HepG2 (cell line): ENCODE results near the gene SLC36A2. TPM values are rescaled to one million over a fixed set of nuclear protein-coding genes. Genes with fewer than 3 reads are reported as not detected.

Source experiments
- ATAC-seq: fragments of 200-7000 bp; cut with Tn5 transposase; 3 replicates; pipeline ENCODE4 v1.9.1; 2020; ENCODE audit warnings: mild to moderate bottlenecking, moderate library complexity
- BruUV-seq: library from RNA; stranded (reverse); fragments of 400-500 nt; replicated peaks from 2 replicates; lab custom pipeline; 2021; lab: Mats Ljungman, UMichigan
- CTCF ChIA-PET: fragments of 300-600 bp; formaldehyde crosslinking; extraction: SDS; loops from one replicate; lab custom pipeline; 2021; ENCODE audit warnings: low total read pairs, inconsistent platforms, low intra/inter-chr PET ratio; lab: Yijun Ruan, JAX
- POLR2A ChIA-PET: fragments of 350-600 bp; sonication (Branson Sonifier 250); formaldehyde crosslinking; loops from one replicate; lab custom pipeline; 2020; ENCODE audit warnings: antibody characterized with exemption, inconsistent platforms; lab: Yijun Ruan, JAX
- DNase-seq: peaks from one replicate; pipeline ENCODE4 v3.0.0-alpha.2; 2015; ENCODE audit warnings: low spot score
- FAIRE-seq: peaks from 3 replicates; lab custom pipeline; 2011; peaks lifted over from hg19 to GRCh38; lab: Jason Lieb, UNC
- H2AFZ ChIP-seq: one replicate; pipeline ENCODE4 v1.6.1; 2011; ENCODE audit warnings: low read length, inconsistent platforms
- H3K27ac ChIP-seq: fragments of 300-600 bp; 3 replicates; pipeline ENCODE4 v1.8.0; 2011; ENCODE audit warnings: mixed run types, mild to moderate bottlenecking, mixed read lengths, low read length, inconsistent platforms; ENCODE audit not compliant: insufficient read depth; ENCODE audit errors: extremely low read length
- H3K27me3 ChIP-seq, 2 experiments: fragments of 200-600 bp in 1 of 2; 2 replicates in 1 of 2; 3 replicates in 1 of 2; pipeline versions ENCODE4 v1.6.0 to v1.8.0; 2011; ENCODE audit warnings: low read length in 2 of 2, mild to moderate bottlenecking in 2 of 2, moderate library complexity in 2 of 2, inconsistent platforms in 1 of 2; ENCODE audit not compliant: insufficient read depth in 2 of 2, control insufficient read depth in 1 of 2
- H3K36me3 ChIP-seq, 2 experiments: fragments of 200-600 bp in 1 of 2; replicated peaks in 1 of 2; 2 replicates in 1 of 2; 3 replicates in 1 of 2; pipeline versions ENCODE4 v1.5.1 to v1.8.0; 2011; ENCODE audit warnings: low read length in 2 of 2, inconsistent platforms in 1 of 2; ENCODE audit not compliant: insufficient read depth in 2 of 2, control insufficient read depth in 1 of 2
- H3K4me1 ChIP-seq: 2 replicates; pipeline ENCODE4 v1.5.1; 2012; ENCODE audit warnings: low read length, inconsistent platforms; ENCODE audit not compliant: insufficient read depth
- H3K4me2 ChIP-seq: 2 replicates; pipeline ENCODE4 v1.6.0; 2011; ENCODE audit warnings: low read depth, low read length, inconsistent platforms
- H3K4me3 ChIP-seq, 3 experiments: fragments of 200-600 bp in 1 of 3; sonication (generic), shearing (Covaris generic) in 1 of 3; replicated peaks in 1 of 3; 2 replicates each; pipeline ENCODE4 v1.5.1; 2011 to 2016; ENCODE audit warnings: low read length in 3 of 3, inconsistent platforms in 2 of 3, low read depth in 2 of 3, mild to moderate bottlenecking in 2 of 3, control low read depth in 1 of 3, mixed read lengths in 1 of 3; ENCODE audit not compliant: insufficient read depth in 1 of 3
- H3K79me2 ChIP-seq: one replicate; pipeline ENCODE4 v1.6.1; 2011; ENCODE audit warnings: low read length, inconsistent platforms; ENCODE audit not compliant: insufficient read depth
- H3K9ac ChIP-seq: 2 replicates; pipeline ENCODE4 v1.6.0; 2011; ENCODE audit warnings: mild to moderate bottlenecking, low read depth, low read length, inconsistent platforms; ENCODE audit not compliant: insufficient read depth
- H3K9me3 ChIP-seq: 2 replicates; pipeline ENCODE4 v1.5.1; 2012; ENCODE audit warnings: mild to moderate bottlenecking, low read length
- H4K20me1 ChIP-seq: 2 replicates; pipeline ENCODE4 v1.6.0; 2011; ENCODE audit warnings: inconsistent platforms, mild to moderate bottlenecking, low read length, moderate library complexity; ENCODE audit not compliant: insufficient read depth
- HMGA1 ChIP-seq: sonication (generic); formaldehyde crosslinking; conservative IDR thresholded peaks from 2 replicates; pipeline ENCODE4 v1.4.0; 2020; ENCODE audit warnings: missing genetic modification reagents
- PRMT3 ChIP-seq: sonication (generic); formaldehyde crosslinking; IDR thresholded peaks from 2 replicates; pipeline ENCODE4 v1.8.1; 2022; ENCODE audit warnings: low read depth, mild to moderate bottlenecking, moderate library complexity, missing genetic modification reagents, borderline replicate concordance
- ZC3H13 ChIP-seq: sonication (generic); formaldehyde crosslinking; IDR thresholded peaks from 2 replicates; pipeline ENCODE4 v1.8.1; 2023; ENCODE audit warnings: mild to moderate bottlenecking, missing genetic modification reagents, moderate library complexity
- ZFP82 ChIP-seq: sonication (generic); formaldehyde crosslinking; IDR thresholded peaks from 2 replicates; pipeline ENCODE4 v1.5.1; 2020; ENCODE audit warnings: mild to moderate bottlenecking, missing genetic modification reagents, borderline replicate concordance
- ZNF790 ChIP-seq: sonication (generic); formaldehyde crosslinking; IDR thresholded peaks from 2 replicates; pipeline ENCODE4 v1.8.0; 2022; ENCODE audit warnings: missing genetic modification reagents, mild to moderate bottlenecking, borderline replicate concordance
- WGBS: methylation state at CpG from one replicate; pipeline ENCODE4 v1.1.6; 2017; ENCODE audit warnings: low lambda C conversion rate; 5-methylcytosine and 5-hydroxymethylcytosine counted together
- in situ Hi-C: cut with HindIII; loops from 2 replicates; pipeline ENCODE4 v1.10.0; 2017; ENCODE audit warnings: low pct_unique_long_range_greater_than_20kb; ENCODE audit not compliant: extremely low pct_ligation_motif_present
- intact Hi-C: fragments of 100-400 bp; cut with micrococcal nuclease; formaldehyde crosslinking; loops from one replicate; pipeline ENCODE4 v1.10.0; 2022; ENCODE audit not compliant: unreplicated experiment
- polyA plus RNA-seq, 8 experiments: library from polyadenylated mRNA; depleted of rRNA in 3 of 8; stranded (reverse) in 7 of 8; unstranded in 1 of 8; fragments of >200 nt; fragmentation: Illumina TruSeq in 4 of 8; extraction: Trizol in 4 of 8; gene quantifications; 2 replicates each; pipeline versions ENCODE4 v1.2.1 to v1.2.3, GENCODE V29; 2011 to 2016; ENCODE audit warnings: low read depth in 4 of 8, missing spikeins in 1 of 8, mixed read lengths in 1 of 8; ENCODE audit not compliant: insufficient read depth in 1 of 8
- total RNA-seq, 5 experiments: library from RNA; depleted of rRNA; stranded (reverse); fragments of >200 nt; fragmentation: Illumina TruSeq; extraction: Trizol; gene quantifications; 2 replicates each; pipeline ENCODE4 v1.2.3, GENCODE V29; 2016; ENCODE audit warnings: low read depth in 1 of 5
- TF ChIP-seq, protein P1 (sequence below): IDR thresholded peaks from 2 replicates; pipeline ENCODE4 v1.6.1; 2016; ENCODE audit warnings: mild to moderate bottlenecking, missing biosample characterization, missing genetic modification reagents
- TF ChIP-seq, protein P2 (sequence below): sonication (generic); IDR thresholded peaks from 2 replicates; pipeline ENCODE4 v1.6.1; 2016; ENCODE audit warnings: low read depth, borderline replicate concordance
- TF ChIP-seq, protein P3 (sequence below): sonication (generic); formaldehyde crosslinking; IDR thresholded peaks from 2 replicates; pipeline ENCODE4 v1.8.0; 2022; ENCODE audit warnings: missing genetic modification reagents, low read depth, mild to moderate bottlenecking, borderline replicate concordance
- TF ChIP-seq, protein P4 (sequence below): sonication (generic); formaldehyde crosslinking; IDR thresholded peaks from 2 replicates; pipeline ENCODE4 v1.4.0; 2020; ENCODE audit warnings: missing genetic modification reagents

Gene SLC36A2
- total and polyA plus RNA-seq, 2 of the 13 experiments (the other 11 are each of a cell fraction or from before 2014, with no cell fraction given): 0.03 TPM; not detected in 1

DNA sequence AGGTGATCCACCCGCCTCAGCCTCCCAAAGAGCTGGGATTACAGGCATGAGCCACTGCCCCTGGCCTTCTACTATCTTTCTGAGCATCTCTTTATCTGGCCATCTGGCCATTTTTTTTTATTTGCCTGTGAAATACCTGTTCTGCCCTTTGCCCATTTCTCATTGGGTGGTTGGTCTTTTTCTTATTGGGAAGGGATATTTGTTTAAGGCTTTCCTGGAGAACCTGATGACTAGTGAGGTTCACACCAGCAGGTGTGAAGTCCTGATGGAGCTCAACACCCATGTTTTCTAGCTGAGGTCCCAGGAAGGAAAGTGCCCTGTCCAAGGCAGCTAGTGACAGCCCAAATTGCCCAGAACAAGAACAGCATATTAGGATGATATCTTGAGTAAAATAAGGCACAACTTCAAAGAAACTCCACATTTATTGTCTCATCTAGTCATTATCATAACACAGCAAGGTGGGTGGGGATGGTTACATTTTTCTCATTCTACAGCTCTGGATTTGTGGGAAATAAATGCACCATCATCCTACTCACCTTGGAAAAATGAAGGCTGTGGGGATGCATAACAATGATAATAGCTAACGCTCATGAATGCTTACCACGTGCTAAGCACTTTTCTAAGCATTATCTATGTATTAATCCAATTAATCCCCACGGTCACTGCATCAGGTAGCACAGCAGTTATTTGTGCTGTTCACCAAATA lies 64.1 kb downstream of the SLC36A2 start:
- TF ChIP-seq HMGA1 (no peak), ZC3H13 (CRISPR knock-in tag) (no peak), PRMT3 (CRISPR knock-in tag) (no peak), ZFP82 (CRISPR knock-in tag) (no peak), ZNF790 (CRISPR knock-in tag) (no peak)
- TF ChIP-seq, protein P1, sequence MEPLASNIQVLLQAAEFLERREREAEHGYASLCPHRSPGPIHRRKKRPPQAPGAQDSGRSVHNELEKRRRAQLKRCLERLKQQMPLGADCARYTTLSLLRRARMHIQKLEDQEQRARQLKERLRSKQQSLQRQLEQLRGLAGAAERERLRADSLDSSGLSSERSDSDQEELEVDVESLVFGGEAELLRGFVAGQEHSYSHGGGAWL (CRISPR knock-in tag): no peak
- TF ChIP-seq, protein P2, sequence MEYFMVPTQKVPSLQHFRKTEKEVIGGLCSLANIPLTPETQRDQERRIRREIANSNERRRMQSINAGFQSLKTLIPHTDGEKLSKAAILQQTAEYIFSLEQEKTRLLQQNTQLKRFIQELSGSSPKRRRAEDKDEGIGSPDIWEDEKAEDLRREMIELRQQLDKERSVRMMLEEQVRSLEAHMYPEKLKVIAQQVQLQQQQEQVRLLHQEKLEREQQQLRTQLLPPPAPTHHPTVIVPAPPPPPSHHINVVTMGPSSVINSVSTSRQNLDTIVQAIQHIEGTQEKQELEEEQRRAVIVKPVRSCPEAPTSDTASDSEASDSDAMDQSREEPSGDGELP: no peak
- TF ChIP-seq, protein P3, sequence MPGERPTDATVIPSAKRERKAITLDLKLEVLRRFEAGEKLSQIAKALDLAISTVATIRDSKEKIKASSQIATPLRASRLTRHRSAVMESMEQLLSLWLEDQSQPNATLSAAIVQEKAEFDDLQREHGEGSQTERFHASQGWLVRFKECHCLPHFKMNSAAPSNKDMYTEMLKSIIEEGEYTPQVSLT (CRISPR knock-in tag): no peak
- TF ChIP-seq, protein P4, sequence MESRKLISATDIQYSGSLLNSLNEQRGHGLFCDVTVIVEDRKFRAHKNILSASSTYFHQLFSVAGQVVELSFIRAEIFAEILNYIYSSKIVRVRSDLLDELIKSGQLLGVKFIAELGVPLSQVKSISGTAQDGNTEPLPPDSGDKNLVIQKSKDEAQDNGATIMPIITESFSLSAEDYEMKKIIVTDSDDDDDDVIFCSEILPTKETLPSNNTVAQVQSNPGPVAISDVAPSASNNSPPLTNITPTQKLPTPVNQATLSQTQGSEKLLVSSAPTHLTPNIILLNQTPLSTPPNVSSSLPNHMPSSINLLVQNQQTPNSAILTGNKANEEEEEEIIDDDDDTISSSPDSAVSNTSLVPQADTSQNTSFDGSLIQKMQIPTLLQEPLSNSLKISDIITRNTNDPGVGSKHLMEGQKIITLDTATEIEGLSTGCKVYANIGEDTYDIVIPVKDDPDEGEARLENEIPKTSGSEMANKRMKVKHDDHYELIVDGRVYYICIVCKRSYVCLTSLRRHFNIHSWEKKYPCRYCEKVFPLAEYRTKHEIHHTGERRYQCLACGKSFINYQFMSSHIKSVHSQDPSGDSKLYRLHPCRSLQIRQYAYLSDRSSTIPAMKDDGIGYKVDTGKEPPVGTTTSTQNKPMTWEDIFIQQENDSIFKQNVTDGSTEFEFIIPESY: no peak
- TF ChIP-seq, all 625 proteins: peak for 0
- Histone ChIP-seq H3K36me3 (no peaks in the 10 kb centered on the region), H3K4me2 (no peak overlapping the region), H3K4me1 (no peaks in the 10 kb centered on the region), H4K20me1 (no peaks in the 10 kb centered on the region), H3K79me2 (no peaks in the 10 kb centered on the region), H3K9me3 (no peaks in the 10 kb centered on the region), H3K9ac (no peak overlapping the region), H3K27ac (no peak overlapping the region), H3K4me3 (no peak overlapping the region), H2AFZ (no peak overlapping the region), H3K27me3 (peaks cover 0 to 4% of the 10 kb centered on the region in 2 experiments; a peak in 1 of 5 replicates)
- DNase-seq (no peak), FAIRE-seq (no peak), ATAC-seq (no peak)
- ChIA-PET POLR2A (no interaction called here), CTCF (no interaction called here)
- 39% methylated on average over 4 of the region's 4 CpGs for WGBS
- in situ Hi-C loops: no loop called here
- BruUV-seq: no TSS peak
- intact Hi-C loops: no loop called here
